PC-9 (cell line): ENCODE results near the gene PCDHGB3. TPM values are rescaled to one million over a fixed set of nuclear protein-coding genes. Genes with fewer than 3 reads are reported as not detected.

ENCODE experiments used
- BruUV-seq: library from RNA; stranded (reverse); fragments of 400-500 nt; replicated peaks from 2 replicates; lab custom pipeline; 2021; lab: Mats Ljungman, UMichigan
- CTCF ChIA-PET: fragments of 300-600 bp; sonication (Branson Sonifier 250); formaldehyde crosslinking; loops from one replicate; lab custom pipeline; 2022; ENCODE audit warnings: antibody characterized with exemption; lab: Charles Lee
- POLR2A ChIA-PET: fragments of 300-600 bp; sonication (Branson Sonifier 250); formaldehyde crosslinking; loops from one replicate; lab custom pipeline; 2022; ENCODE audit warnings: antibody characterized with exemption; ENCODE audit not compliant: unreplicated experiment; lab: Charles Lee
- DNase-seq, 2 experiments: peaks; one replicate each; pipeline versions ENCODE4 v3.0.0 to v3.0.0-alpha.2; 2015 to 2022; ENCODE audit warnings: mixed read lengths in 1 of 2
- H2AFZ ChIP-seq: fragments of 200-600 bp; sonication (generic); 2 replicates; pipeline ENCODE4 v1.8.1; 2017; ENCODE audit warnings: antibody characterized with exemption
- H3F3A ChIP-seq: fragments of 200-600 bp; sonication (generic); 2 replicates; pipeline ENCODE4 v1.8.1; 2017; ENCODE audit warnings: antibody characterized with exemption, mild to moderate bottlenecking, low read depth; ENCODE audit not compliant: insufficient read depth
- H3K27ac ChIP-seq: fragments of 200-600 bp; sonication (generic); 2 replicates; pipeline ENCODE4 v1.6.1; 2016; ENCODE audit warnings: mixed run types
- H3K27me3 ChIP-seq: fragments of 200-600 bp; sonication (generic); 2 replicates; pipeline ENCODE4 v1.6.1; 2016; ENCODE audit warnings: low read depth, mixed run types; ENCODE audit not compliant: insufficient read depth
- H3K36me3 ChIP-seq: fragments of 200-600 bp; sonication (generic); 2 replicates; pipeline ENCODE4 v1.6.1; 2016; ENCODE audit warnings: low read depth, mixed run types
- H3K4me1 ChIP-seq: fragments of 200-600 bp; sonication (generic); replicated peaks from 2 replicates; pipeline ENCODE4 v1.6.1; 2016; ENCODE audit warnings: mixed run types; ENCODE audit not compliant: insufficient read depth
- H3K4me2 ChIP-seq: fragments of 200-600 bp; sonication (generic); 2 replicates; pipeline ENCODE4 v1.6.1; 2017; ENCODE audit warnings: mixed run types
- H3K4me3 ChIP-seq: fragments of 200-600 bp; sonication (generic); 2 replicates; pipeline ENCODE4 v1.6.1; 2016; ENCODE audit warnings: mixed run types
- H3K79me2 ChIP-seq: fragments of 200-600 bp; sonication (generic); 2 replicates; pipeline ENCODE4 v1.6.1; 2017; ENCODE audit warnings: low read depth, mixed run types
- H3K9me2 ChIP-seq: fragments of 200-600 bp; sonication (generic); 2 replicates; pipeline ENCODE4 v1.8.1; 2017; ENCODE audit warnings: mild to moderate bottlenecking; ENCODE audit not compliant: insufficient read depth
- H3K9me3 ChIP-seq: fragments of 200-600 bp; sonication (generic); 2 replicates; pipeline ENCODE4 v1.8.1; 2016; ENCODE audit warnings: low read depth; ENCODE audit not compliant: insufficient read depth
- H4K20me1 ChIP-seq: fragments of 200-600 bp; sonication (generic); 2 replicates; pipeline ENCODE4 v1.8.1; 2017; ENCODE audit not compliant: insufficient read depth
- EZH2 ChIP-seq: fragments of 200-600 bp; sonication (generic); IDR thresholded peaks from 2 replicates; pipeline ENCODE4 v1.8.0; 2017; ENCODE audit warnings: antibody characterized with exemption, low read depth
- intact Hi-C: fragments of 100-400 bp; cut with micrococcal nuclease; formaldehyde crosslinking; loops from one replicate; pipeline ENCODE4 v1.10.0; 2022; ENCODE audit not compliant: unreplicated experiment
- total RNA-seq: library from RNA; stranded (reverse); gene quantifications from 2 replicates; pipeline ENCODE4 v1.2.3, GENCODE V29; 2021
- TF ChIP-seq, protein P1 (sequence below): fragments of 200-600 bp; sonication (generic); conservative IDR thresholded peaks from 2 replicates; pipeline ENCODE4 v1.6.1; 2017; ENCODE audit warnings: mixed run types, antibody characterized with exemption, mild to moderate bottlenecking, moderate library complexity

The PCDHGB3 gene
- total RNA-seq, 1 experiment from 2014 or later: not detected

GRCh38 chr5:141363952-141364660 is 5.9 kb upstream of the PCDHGB3 start, which contains the start of gene PCDHGA5:
Gene PCDHGA5 (plus strand): TSS chr5:141364162. CDS start chr5:141364331, 169 bp downstream.
- no peaks in the 10 kb centered on the region for H3K36me3 ChIP-seq
- peaks cover 12% of the 10 kb centered on the region; the same call in 1 of the 2 replicates for H3K9me3 ChIP-seq
- no peaks in the 10 kb centered on the region for H4K20me1 ChIP-seq
- no peak within 1 kb of the TSS for H3K4me2 ChIP-seq
- TF ChIP-seq, protein P1, sequence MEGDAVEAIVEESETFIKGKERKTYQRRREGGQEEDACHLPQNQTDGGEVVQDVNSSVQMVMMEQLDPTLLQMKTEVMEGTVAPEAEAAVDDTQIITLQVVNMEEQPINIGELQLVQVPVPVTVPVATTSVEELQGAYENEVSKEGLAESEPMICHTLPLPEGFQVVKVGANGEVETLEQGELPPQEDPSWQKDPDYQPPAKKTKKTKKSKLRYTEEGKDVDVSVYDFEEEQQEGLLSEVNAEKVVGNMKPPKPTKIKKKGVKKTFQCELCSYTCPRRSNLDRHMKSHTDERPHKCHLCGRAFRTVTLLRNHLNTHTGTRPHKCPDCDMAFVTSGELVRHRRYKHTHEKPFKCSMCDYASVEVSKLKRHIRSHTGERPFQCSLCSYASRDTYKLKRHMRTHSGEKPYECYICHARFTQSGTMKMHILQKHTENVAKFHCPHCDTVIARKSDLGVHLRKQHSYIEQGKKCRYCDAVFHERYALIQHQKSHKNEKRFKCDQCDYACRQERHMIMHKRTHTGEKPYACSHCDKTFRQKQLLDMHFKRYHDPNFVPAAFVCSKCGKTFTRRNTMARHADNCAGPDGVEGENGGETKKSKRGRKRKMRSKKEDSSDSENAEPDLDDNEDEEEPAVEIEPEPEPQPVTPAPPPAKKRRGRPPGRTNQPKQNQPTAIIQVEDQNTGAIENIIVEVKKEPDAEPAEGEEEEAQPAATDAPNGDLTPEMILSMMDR: no peak
- TF ChIP-seq EZH2: no peak
- H3K27me3 ChIP-seq: peaks cover 36% of the 10 kb centered on the region
- H3F3A ChIP-seq: no peaks in the 10 kb centered on the region
- ChIA-PET POLR2A (no interaction called here), CTCF (no interaction called here)
- H3K9me2 ChIP-seq: no peaks in the 10 kb centered on the region
- H3K79me2 ChIP-seq: no peaks in the 10 kb centered on the region
- no peak within 1 kb of the TSS for H2AFZ ChIP-seq
- H3K27ac ChIP-seq: no peak within 1 kb of the TSS
- H3K4me3 ChIP-seq: no peak within 1 kb of the TSS
- intact Hi-C loops: no loop called here
- no TSS peak for BruUV-seq
- H3K4me1 ChIP-seq: no peaks in the 10 kb centered on the region
- DNase-seq: no peak

- TF ChIP-seq EZH2: no peak
- TF ChIP-seq, protein P1: no peak
- H3K9me3 ChIP-seq: peaks cover 5% of the 10 kb centered on the region; the same call in 1 of the 2 replicates
- H4K20me1 ChIP-seq: no peaks in the 10 kb centered on the region
- no peak for DNase-seq
- no peak overlapping the region for H3K27ac ChIP-seq
- CTCF ChIA-PET: no interaction called here
- H3K4me3 ChIP-seq: no peak overlapping the region
- H3K36me3 ChIP-seq: no peaks in the 10 kb centered on the region
- H3K4me2 ChIP-seq: no peak overlapping the region
- H3K4me1 ChIP-seq: no peaks in the 10 kb centered on the region
- intact Hi-C loops: no loop called here
- H3K9me2 ChIP-seq: no peaks in the 10 kb centered on the region
- H3K27me3 ChIP-seq: peaks cover 55% of the 10 kb centered on the region
- BruUV-seq: no TSS peak
- no peaks in the 10 kb centered on the region for H3K79me2 ChIP-seq
- POLR2A ChIA-PET: no interaction called here
- no peaks in the 10 kb centered on the region for H3F3A ChIP-seq
- H2AFZ ChIP-seq: no peak overlapping the region
These were observed 3.8 kb upstream of the PCDHGB3 start for GRCh38 chr5:141366016-141366896.

DNA sequence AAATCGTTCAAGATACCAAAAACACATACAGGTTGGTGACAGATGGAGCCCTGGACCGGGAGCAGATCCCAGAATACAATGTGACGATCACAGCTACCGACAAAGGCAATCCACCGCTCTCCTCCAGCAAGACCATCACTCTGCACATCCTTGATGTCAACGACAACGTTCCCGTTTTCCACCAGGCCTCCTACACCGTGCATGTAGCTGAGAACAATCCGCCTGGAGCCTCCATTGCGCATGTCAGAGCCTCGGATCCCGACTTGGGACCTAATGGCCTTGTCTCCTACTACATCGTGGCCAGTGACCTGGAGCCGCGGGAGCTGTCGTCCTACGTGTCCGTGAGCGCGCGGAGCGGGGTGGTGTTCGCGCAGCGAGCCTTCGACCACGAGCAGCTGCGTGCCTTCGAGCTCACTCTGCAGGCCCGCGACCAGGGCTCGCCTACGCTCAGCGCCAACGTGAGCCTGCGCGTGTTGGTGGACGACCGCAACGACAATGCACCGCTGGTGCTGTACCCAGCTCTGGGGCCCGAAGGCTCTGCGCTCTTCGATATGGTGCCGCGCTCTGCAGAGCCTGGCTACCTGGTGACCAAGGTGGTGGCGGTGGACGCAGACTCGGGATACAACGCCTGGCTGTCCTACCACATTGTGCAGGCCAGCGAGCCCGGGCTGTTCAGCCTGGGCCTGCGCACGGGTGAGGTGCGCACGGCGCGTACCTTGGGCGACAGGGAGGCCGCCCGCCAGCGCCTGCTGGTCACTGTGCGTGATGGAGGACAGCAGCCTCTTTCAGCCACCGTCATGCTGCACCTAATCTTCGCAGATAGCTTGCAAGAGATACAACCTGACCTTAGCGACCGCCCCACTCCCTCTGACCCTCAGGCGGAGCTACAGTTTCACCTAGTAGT is 1.8 kb downstream of the PCDHGB3 start:
- POLR2A ChIA-PET: no interaction called here
- intact Hi-C loops: no loop called here

More for the DNA sequence above, 1.8 kb downstream of the PCDHGB3 start:
- Histone ChIP-seq H3K4me1 (no peaks in the 10 kb centered on the region), H3K27ac (no peak overlapping the region), H3K79me2 (no peaks in the 10 kb centered on the region), H3F3A (no peaks in the 10 kb centered on the region), H3K9me2 (no peaks in the 10 kb centered on the region), H2AFZ (no peak overlapping the region), H3K27me3 (peaks cover 36% of the 10 kb centered on the region; the same call in 1 of the 2 replicates), H3K36me3 (no peaks in the 10 kb centered on the region), H3K9me3 (peaks cover 5% of the 10 kb centered on the region; the same call in 1 of the 2 replicates), H3K4me2 (no peak overlapping the region), H4K20me1 (no peaks in the 10 kb centered on the region), H3K4me3 (no peak overlapping the region)
- BruUV-seq: no TSS peak
- no peak for DNase-seq
- TF ChIP-seq, protein P1: no peak
- TF ChIP-seq EZH2: no peak
- CTCF ChIA-PET: interaction anchor here (0.9 kb wide), 1 partner anchor 277 kb away, joined by 3 read pairs; the partner anchor contains the start of gene PCDHB2
